ENCODE results near the gene IMPDH2. TPM values are rescaled to one million over a fixed set of nuclear protein-coding genes. Genes with fewer than 3 reads are reported as not detected.

IMPDH2 gene
- total RNA-seq, 1 experiment from 2014 or later = 599 TPM

DNA sequence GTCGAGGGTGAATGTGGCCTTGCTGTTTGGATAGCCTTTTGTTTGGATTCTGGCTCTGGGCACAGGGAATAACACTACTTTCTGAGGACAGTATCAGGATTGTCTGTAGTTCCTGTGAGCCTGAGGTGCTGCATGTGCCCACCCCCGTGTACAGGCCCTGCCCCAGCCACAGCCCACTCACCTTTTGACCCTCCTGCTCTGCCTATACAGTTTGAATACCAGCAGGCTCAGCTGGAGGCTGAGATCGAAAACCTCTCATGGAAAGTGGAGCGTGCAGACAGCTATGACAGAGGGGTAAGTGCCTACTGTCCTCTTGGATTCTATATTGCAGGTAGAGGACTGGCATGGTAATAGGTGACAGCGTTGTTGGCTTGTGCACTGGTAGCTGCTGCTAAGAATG is 46.5 kb downstream of the IMPDH2 start:
- ChIA-PET RAD21 (ENCODE audit: low non-redundant PET in 1 of 2, low total read pairs in 2 of 2, uncharacterized antibody in 2 of 2, unreplicated experiment in 2 of 2) (no interaction called here), CTCF (no interaction called here), POLR2A (no interaction called here)
- H3K4me2 ChIP-seq (ENCODE audit: low read length) = no peak overlapping the region
- H3K4me1 ChIP-seq (ENCODE audit: control insufficient read depth in 1 of 2, insufficient read depth in 2 of 2, low read length in 2 of 2) = peaks cover 0 to under 1% of the 10 kb centered on the region in 2 experiments; a peak in 1 of 4 replicates
- peaks cover 4% of the 10 kb centered on the region; the same call in 1 of the 2 replicates for H3K79me2 ChIP-seq (ENCODE audit: insufficient read depth, low read length)
- no peak overlapping the region for H3K4me3 ChIP-seq (replicated peaks in 1 of 2; ENCODE audit: low read depth in 1 of 2, low read length in 2 of 2)
- no peaks in the 10 kb centered on the region for H3K9me2 ChIP-seq (ENCODE audit: insufficient read depth)
- DNase-seq (ENCODE audit: low read depth, low spot score) (no peak), ATAC-seq (no peak)
- H3K27me3 ChIP-seq (ENCODE audit: insufficient read depth, low read length) = no peaks in the 10 kb centered on the region
- H3K27ac ChIP-seq (ENCODE audit: low read depth, low read length) = no peak overlapping the region
- H3K9ac ChIP-seq (ENCODE audit: low read length) = no peak overlapping the region
- no peaks in the 10 kb centered on the region for H4K20me1 ChIP-seq (ENCODE audit: insufficient read depth)
- H2AFZ ChIP-seq (ENCODE audit: low read depth, low read length, poor library complexity, severe bottlenecking) = no peak overlapping the region
- H3K9me3 ChIP-seq (ENCODE audit: control insufficient read depth in 1 of 2, insufficient read depth in 1 of 2, low read depth in 1 of 2, low read length in 2 of 2) = no peaks in the 10 kb centered on the region
- peaks cover 40 to 49% of the 10 kb centered on the region in 2 experiments for H3K36me3 ChIP-seq (ENCODE audit: control insufficient read depth in 1 of 2, insufficient read depth in 2 of 2, low read length in 2 of 2)
- BruUV-seq (replicated peaks) = no TSS peak
- intact Hi-C loops (cut with micrococcal nuclease) = no loop called here
- TF ChIP-seq RAD21 (IDR thresholded peaks at IDR 0.05; ENCODE audit: low read depth) (no peak), SRF (IDR thresholded peaks at IDR 0.05; ENCODE audit: low read depth) (no peak), YY1 (IDR thresholded peaks at IDR 0.05; ENCODE audit: extremely low read depth, insufficient replicate concordance, low read depth, low read length) (no peak), POLR2A (IDR thresholded peaks at IDR 0.05; ENCODE audit: borderline replicate concordance, extremely low read depth, insufficient read depth, insufficient read length) (no peak), SP1 (IDR thresholded peaks at IDR 0.05; ENCODE audit: low read depth) (no peak), ZFX (IDR thresholded peaks at IDR 0.05) (no peak), FOSL1 (IDR thresholded peaks at IDR 0.05; ENCODE audit: low read depth) (no peak), EZH2phosphoT487 (IDR thresholded peaks at IDR 0.05; ENCODE audit: borderline replicate concordance) (no peak), ELF1 (IDR thresholded peaks at IDR 0.05; ENCODE audit: borderline replicate concordance, low read depth) (no peak), SIN3A (IDR thresholded peaks at IDR 0.05; ENCODE audit: low read depth) (no peak), ZNF274 (IDR thresholded peaks at IDR 0.05; ENCODE audit: low read depth, low read length) (no peak), CBX3 (IDR thresholded peaks at IDR 0.05; ENCODE audit: low read depth) (no peak), EZH2 (IDR thresholded peaks at IDR 0.05) (no peak), CEBPB (IDR thresholded peaks at IDR 0.05; ENCODE audit: low read depth) (no peak), JUND (IDR thresholded peaks at IDR 0.05) (no peak)
- TF ChIP-seq, protein P1, sequence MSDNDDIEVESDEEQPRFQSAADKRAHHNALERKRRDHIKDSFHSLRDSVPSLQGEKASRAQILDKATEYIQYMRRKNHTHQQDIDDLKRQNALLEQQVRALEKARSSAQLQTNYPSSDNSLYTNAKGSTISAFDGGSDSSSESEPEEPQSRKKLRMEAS (IDR thresholded peaks at IDR 0.05) = no peak
- TF ChIP-seq, protein P2, sequence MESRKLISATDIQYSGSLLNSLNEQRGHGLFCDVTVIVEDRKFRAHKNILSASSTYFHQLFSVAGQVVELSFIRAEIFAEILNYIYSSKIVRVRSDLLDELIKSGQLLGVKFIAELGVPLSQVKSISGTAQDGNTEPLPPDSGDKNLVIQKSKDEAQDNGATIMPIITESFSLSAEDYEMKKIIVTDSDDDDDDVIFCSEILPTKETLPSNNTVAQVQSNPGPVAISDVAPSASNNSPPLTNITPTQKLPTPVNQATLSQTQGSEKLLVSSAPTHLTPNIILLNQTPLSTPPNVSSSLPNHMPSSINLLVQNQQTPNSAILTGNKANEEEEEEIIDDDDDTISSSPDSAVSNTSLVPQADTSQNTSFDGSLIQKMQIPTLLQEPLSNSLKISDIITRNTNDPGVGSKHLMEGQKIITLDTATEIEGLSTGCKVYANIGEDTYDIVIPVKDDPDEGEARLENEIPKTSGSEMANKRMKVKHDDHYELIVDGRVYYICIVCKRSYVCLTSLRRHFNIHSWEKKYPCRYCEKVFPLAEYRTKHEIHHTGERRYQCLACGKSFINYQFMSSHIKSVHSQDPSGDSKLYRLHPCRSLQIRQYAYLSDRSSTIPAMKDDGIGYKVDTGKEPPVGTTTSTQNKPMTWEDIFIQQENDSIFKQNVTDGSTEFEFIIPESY (IDR thresholded peaks at IDR 0.05; ENCODE audit: extremely low read depth, insufficient replicate concordance, low read length) = no peak
- TF ChIP-seq, protein P3, sequence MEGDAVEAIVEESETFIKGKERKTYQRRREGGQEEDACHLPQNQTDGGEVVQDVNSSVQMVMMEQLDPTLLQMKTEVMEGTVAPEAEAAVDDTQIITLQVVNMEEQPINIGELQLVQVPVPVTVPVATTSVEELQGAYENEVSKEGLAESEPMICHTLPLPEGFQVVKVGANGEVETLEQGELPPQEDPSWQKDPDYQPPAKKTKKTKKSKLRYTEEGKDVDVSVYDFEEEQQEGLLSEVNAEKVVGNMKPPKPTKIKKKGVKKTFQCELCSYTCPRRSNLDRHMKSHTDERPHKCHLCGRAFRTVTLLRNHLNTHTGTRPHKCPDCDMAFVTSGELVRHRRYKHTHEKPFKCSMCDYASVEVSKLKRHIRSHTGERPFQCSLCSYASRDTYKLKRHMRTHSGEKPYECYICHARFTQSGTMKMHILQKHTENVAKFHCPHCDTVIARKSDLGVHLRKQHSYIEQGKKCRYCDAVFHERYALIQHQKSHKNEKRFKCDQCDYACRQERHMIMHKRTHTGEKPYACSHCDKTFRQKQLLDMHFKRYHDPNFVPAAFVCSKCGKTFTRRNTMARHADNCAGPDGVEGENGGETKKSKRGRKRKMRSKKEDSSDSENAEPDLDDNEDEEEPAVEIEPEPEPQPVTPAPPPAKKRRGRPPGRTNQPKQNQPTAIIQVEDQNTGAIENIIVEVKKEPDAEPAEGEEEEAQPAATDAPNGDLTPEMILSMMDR (IDR thresholded peaks at IDR 0.05 in 2 of 3, conservative IDR thresholded peaks at IDR 0.05 in 1 of 3; ENCODE audit: borderline replicate concordance in 1 of 3, insufficient read depth in 1 of 3, low read depth in 2 of 3, low read length in 2 of 3) = no peak
- TF ChIP-seq, protein P4, sequence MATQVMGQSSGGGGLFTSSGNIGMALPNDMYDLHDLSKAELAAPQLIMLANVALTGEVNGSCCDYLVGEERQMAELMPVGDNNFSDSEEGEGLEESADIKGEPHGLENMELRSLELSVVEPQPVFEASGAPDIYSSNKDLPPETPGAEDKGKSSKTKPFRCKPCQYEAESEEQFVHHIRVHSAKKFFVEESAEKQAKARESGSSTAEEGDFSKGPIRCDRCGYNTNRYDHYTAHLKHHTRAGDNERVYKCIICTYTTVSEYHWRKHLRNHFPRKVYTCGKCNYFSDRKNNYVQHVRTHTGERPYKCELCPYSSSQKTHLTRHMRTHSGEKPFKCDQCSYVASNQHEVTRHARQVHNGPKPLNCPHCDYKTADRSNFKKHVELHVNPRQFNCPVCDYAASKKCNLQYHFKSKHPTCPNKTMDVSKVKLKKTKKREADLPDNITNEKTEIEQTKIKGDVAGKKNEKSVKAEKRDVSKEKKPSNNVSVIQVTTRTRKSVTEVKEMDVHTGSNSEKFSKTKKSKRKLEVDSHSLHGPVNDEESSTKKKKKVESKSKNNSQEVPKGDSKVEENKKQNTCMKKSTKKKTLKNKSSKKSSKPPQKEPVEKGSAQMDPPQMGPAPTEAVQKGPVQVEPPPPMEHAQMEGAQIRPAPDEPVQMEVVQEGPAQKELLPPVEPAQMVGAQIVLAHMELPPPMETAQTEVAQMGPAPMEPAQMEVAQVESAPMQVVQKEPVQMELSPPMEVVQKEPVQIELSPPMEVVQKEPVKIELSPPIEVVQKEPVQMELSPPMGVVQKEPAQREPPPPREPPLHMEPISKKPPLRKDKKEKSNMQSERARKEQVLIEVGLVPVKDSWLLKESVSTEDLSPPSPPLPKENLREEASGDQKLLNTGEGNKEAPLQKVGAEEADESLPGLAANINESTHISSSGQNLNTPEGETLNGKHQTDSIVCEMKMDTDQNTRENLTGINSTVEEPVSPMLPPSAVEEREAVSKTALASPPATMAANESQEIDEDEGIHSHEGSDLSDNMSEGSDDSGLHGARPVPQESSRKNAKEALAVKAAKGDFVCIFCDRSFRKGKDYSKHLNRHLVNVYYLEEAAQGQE (IDR thresholded peaks at IDR 0.05; ENCODE audit: low read depth) = no peak

All from HCT116 (cell line).